Activated T-helper 2 cell treated with anti-CD3 and anti-CD28 coated beads, Interferon-gamma antibody, Interleukin-2, Interleukin-4, amounts not matched to agents 10 μg/mL and 5 μg/mL and 100 μg/mL, durations not matched to agents 14 hours and 24 hours and 36 hours (primary cell): ENCODE data around the gene NSUN7. TPM values are rescaled to one million over a fixed set of nuclear protein-coding genes. Genes with fewer than 3 reads are reported as not detected.
A peak's percentile ranks its signal among the peaks of the same experiment; 100 is the strongest.

Source experiments
- DNase-seq: peaks from one replicate; pipeline ENCODE4 v3.0.0; 2021; ENCODE audit warnings: low spot score
- H3K27ac Mint-ChIP-seq: one replicate; pipeline ENCODE4 v1.8.0; 2021; ENCODE audit warnings: mixed read lengths
- H3K27me3 Mint-ChIP-seq: one replicate; pipeline ENCODE4 v1.8.0; 2021; ENCODE audit warnings: low read depth, mixed read lengths
- H3K36me3 Mint-ChIP-seq: one replicate; pipeline ENCODE4 v1.8.0; 2021; ENCODE audit warnings: low read depth, mixed read lengths
- H3K4me1 Mint-ChIP-seq: one replicate; pipeline ENCODE4 v1.8.0; 2021; ENCODE audit warnings: low read depth, mixed read lengths
- H3K4me3 Mint-ChIP-seq: one replicate; pipeline ENCODE4 v1.8.0; 2021; ENCODE audit warnings: low read depth, mild to moderate bottlenecking, moderate library complexity, mixed read lengths
- H3K9me3 Mint-ChIP-seq: one replicate; pipeline ENCODE4 v1.8.0; 2021; ENCODE audit warnings: mixed read lengths
- intact Hi-C: fragments of 100-400 bp; cut with micrococcal nuclease; formaldehyde crosslinking; loops from one replicate; pipeline ENCODE4 v1.15.1; 2023
- total RNA-seq: library from RNA; stranded (reverse); gene quantifications from 2 replicates; pipeline ENCODE4 v1.2.3, GENCODE V29; 2022

The NSUN7 gene
- total RNA-seq, 1 donor from 2014 or later: not detected

GRCh38 chr4:40722576-40723161, 27.1 kb upstream of the NSUN7 start:
- intact Hi-C loops: loop anchor here (1.0 to 5.0 kb wide), 8 partner anchors 20 to 520 kb away; no protein-coding TSS in a partner anchor
- peaks cover 5% of the 10 kb centered on the region for H3K27me3 Mint-ChIP-seq
- DNase-seq: no peak
- no peak overlapping the region for H3K4me3 Mint-ChIP-seq
- H3K36me3 Mint-ChIP-seq: no peaks in the 10 kb centered on the region
- peaks cover 31% of the 10 kb centered on the region for H3K4me1 Mint-ChIP-seq
- no peak overlapping the region for H3K27ac Mint-ChIP-seq
- H3K9me3 Mint-ChIP-seq: no peaks in the 10 kb centered on the region

- intact Hi-C loops: loop anchor here (2.0 to 5.0 kb wide), 5 partner anchors 39 to 521 kb away; no protein-coding TSS in a partner anchor
- peak overlapping the region; percentile 51 for H3K27ac Mint-ChIP-seq
- H3K27me3 Mint-ChIP-seq: peaks cover 8% of the 10 kb centered on the region
- H3K4me3 Mint-ChIP-seq: no peak overlapping the region
- peaks cover 24% of the 10 kb centered on the region for H3K4me1 Mint-ChIP-seq
- no peaks in the 10 kb centered on the region for H3K9me3 Mint-ChIP-seq
- no peaks in the 10 kb centered on the region for H3K36me3 Mint-ChIP-seq
- DNase-seq: no peak
Observed at GRCh38 chr4:40723728-40724127, 26.0 kb upstream of the NSUN7 start.

- H3K4me3 Mint-ChIP-seq: no peak overlapping the region
- H3K27ac Mint-ChIP-seq: no peak overlapping the region
- H3K36me3 Mint-ChIP-seq: no peaks in the 10 kb centered on the region
- peaks cover 8% of the 10 kb centered on the region for H3K27me3 Mint-ChIP-seq
- H3K4me1 Mint-ChIP-seq: peaks cover 29% of the 10 kb centered on the region
- no peak for DNase-seq
- intact Hi-C loops: no loop called here
- H3K9me3 Mint-ChIP-seq: no peaks in the 10 kb centered on the region
Observed at GRCh38 chr4:40728333-40728732, 21.4 kb upstream of the NSUN7 start.

GRCh38 chr4:40729555-40729954, 20.2 kb upstream of the NSUN7 start:
- no peak overlapping the region for H3K4me3 Mint-ChIP-seq
- H3K27me3 Mint-ChIP-seq: peaks cover 8% of the 10 kb centered on the region
- peaks cover 28% of the 10 kb centered on the region for H3K4me1 Mint-ChIP-seq
- H3K27ac Mint-ChIP-seq: no peak overlapping the region
- no peaks in the 10 kb centered on the region for H3K9me3 Mint-ChIP-seq
- DNase-seq: no peak
- intact Hi-C loops: no loop called here
- H3K36me3 Mint-ChIP-seq: no peaks in the 10 kb centered on the region

- H3K4me1 Mint-ChIP-seq: peaks cover 27% of the 10 kb centered on the region
- intact Hi-C loops: no loop called here
- H3K27me3 Mint-ChIP-seq: peaks cover 8% of the 10 kb centered on the region
- H3K9me3 Mint-ChIP-seq: no peaks in the 10 kb centered on the region
- no peaks in the 10 kb centered on the region for H3K36me3 Mint-ChIP-seq
- H3K4me3 Mint-ChIP-seq: no peak overlapping the region
- no peak for DNase-seq
- no peak overlapping the region for H3K27ac Mint-ChIP-seq
Observed at GRCh38 chr4:40730091-40730679, 19.6 kb upstream of the NSUN7 start.

- intact Hi-C loops: no loop called here
- Mint-ChIP-seq H3K36me3 (no peaks in the 10 kb centered on the region), H3K9me3 (no peaks in the 10 kb centered on the region), H3K27me3 (peaks cover 8% of the 10 kb centered on the region), H3K27ac (no peak overlapping the region), H3K4me1 (peaks cover 27% of the 10 kb centered on the region), H3K4me3 (no peak overlapping the region)
- no peak for DNase-seq
Observed at GRCh38 chr4:40731361-40731760, 18.4 kb upstream of the NSUN7 start.

- Mint-ChIP-seq H3K27me3 (peaks cover 5% of the 10 kb centered on the region), H3K27ac (peak overlapping the region; percentile 23), H3K9me3 (no peaks in the 10 kb centered on the region), H3K4me1 (peaks cover 27% of the 10 kb centered on the region), H3K36me3 (no peaks in the 10 kb centered on the region), H3K4me3 (no peak overlapping the region)
- no peak for DNase-seq
- intact Hi-C loops: no loop called here
Observed at GRCh38 chr4:40731792-40732245, 17.9 kb upstream of the NSUN7 start.

GRCh38 chr4:40733752-40734151, 16.0 kb upstream of the NSUN7 start:
- Mint-ChIP-seq H3K9me3 (no peaks in the 10 kb centered on the region), H3K4me3 (no peak overlapping the region), H3K27ac (peak overlapping the region; percentile 54), H3K27me3 (peaks cover 9% of the 10 kb centered on the region), H3K36me3 (no peaks in the 10 kb centered on the region), H3K4me1 (peaks cover 27% of the 10 kb centered on the region)
- intact Hi-C loops: no loop called here
- no peak for DNase-seq

GRCh38 chr4:40734497-40734896, 15.3 kb upstream of the NSUN7 start:
- Mint-ChIP-seq H3K4me3 (no peak overlapping the region), H3K36me3 (no peaks in the 10 kb centered on the region), H3K27ac (no peak overlapping the region), H3K27me3 (peaks cover 9% of the 10 kb centered on the region), H3K4me1 (peaks cover 27% of the 10 kb centered on the region), H3K9me3 (no peaks in the 10 kb centered on the region)
- intact Hi-C loops: no loop called here
- DNase-seq: no peak

- Mint-ChIP-seq H3K9me3 (no peaks in the 10 kb centered on the region), H3K4me3 (no peak overlapping the region), H3K27me3 (peaks cover 14% of the 10 kb centered on the region), H3K36me3 (no peaks in the 10 kb centered on the region), H3K27ac (no peak overlapping the region), H3K4me1 (peaks cover 19% of the 10 kb centered on the region)
- intact Hi-C loops: loop anchor here (1.0 to 5.0 kb wide), 3 partner anchors 104 to 180 kb away; no protein-coding TSS in a partner anchor
- DNase-seq: no peak
Observed at GRCh38 chr4:40736910-40737309, 12.8 kb upstream of the NSUN7 start.

- Mint-ChIP-seq H3K27me3 (peaks cover 17% of the 10 kb centered on the region), H3K4me3 (no peak overlapping the region), H3K27ac (no peak overlapping the region), H3K36me3 (no peaks in the 10 kb centered on the region), H3K9me3 (no peaks in the 10 kb centered on the region), H3K4me1 (peaks cover 10% of the 10 kb centered on the region)
- DNase-seq: no peak
- intact Hi-C loops: loop anchor here (1.0 to 5.0 kb wide), 3 partner anchors 103 to 179 kb away; no protein-coding TSS in a partner anchor
Observed at GRCh38 chr4:40737879-40738278, 11.9 kb upstream of the NSUN7 start.

- no peak overlapping the region for H3K4me3 Mint-ChIP-seq
- H3K36me3 Mint-ChIP-seq: no peaks in the 10 kb centered on the region
- no peak for DNase-seq
- H3K27me3 Mint-ChIP-seq: peaks cover 21% of the 10 kb centered on the region
- intact Hi-C loops: loop anchor here (5.0 kb wide), 2 partner anchors 158 to 178 kb away; no protein-coding TSS in a partner anchor
- H3K9me3 Mint-ChIP-seq: no peaks in the 10 kb centered on the region
- peaks cover 4% of the 10 kb centered on the region for H3K4me1 Mint-ChIP-seq
- no peak overlapping the region for H3K27ac Mint-ChIP-seq
Observed at GRCh38 chr4:40739347-40739746, 10.4 kb upstream of the NSUN7 start.

GRCh38 chr4:40744218-40744617, 5.5 kb upstream of the NSUN7 start:
- H3K36me3 Mint-ChIP-seq: no peaks in the 10 kb centered on the region
- no peaks in the 10 kb centered on the region for H3K4me1 Mint-ChIP-seq
- H3K27me3 Mint-ChIP-seq: peaks cover 30% of the 10 kb centered on the region
- DNase-seq: no peak
- no peaks in the 10 kb centered on the region for H3K9me3 Mint-ChIP-seq
- intact Hi-C loops: no loop called here
- no peak overlapping the region for H3K4me3 Mint-ChIP-seq
- H3K27ac Mint-ChIP-seq: no peak overlapping the region
